GM12865 (cell line): ENCODE results near the gene HIBADH.
"Not testable (repeated sequence)": the region's sequence is repeated elsewhere in the genome, so short reads cannot be mapped to it uniquely, and the experiment has no call there.

Experiments
- DNase-seq: peaks from one replicate; pipeline ENCODE4 v3.0.0; 2010; ENCODE audit warnings: low read depth
- H3K4me3 ChIP-seq: 2 replicates; pipeline ENCODE4 v1.5.1; 2011; ENCODE audit warnings: mild to moderate bottlenecking, low read depth, low read length, control low read depth
- TF ChIP-seq, protein P1 (sequence below): IDR thresholded peaks from 2 replicates; pipeline ENCODE4 v1.5.1; 2011; ENCODE audit warnings: low read length, control low read depth, low read depth, inconsistent platforms; ENCODE audit not compliant: insufficient read depth; ENCODE audit errors: missing control alignments

Gene HIBADH

DNA sequence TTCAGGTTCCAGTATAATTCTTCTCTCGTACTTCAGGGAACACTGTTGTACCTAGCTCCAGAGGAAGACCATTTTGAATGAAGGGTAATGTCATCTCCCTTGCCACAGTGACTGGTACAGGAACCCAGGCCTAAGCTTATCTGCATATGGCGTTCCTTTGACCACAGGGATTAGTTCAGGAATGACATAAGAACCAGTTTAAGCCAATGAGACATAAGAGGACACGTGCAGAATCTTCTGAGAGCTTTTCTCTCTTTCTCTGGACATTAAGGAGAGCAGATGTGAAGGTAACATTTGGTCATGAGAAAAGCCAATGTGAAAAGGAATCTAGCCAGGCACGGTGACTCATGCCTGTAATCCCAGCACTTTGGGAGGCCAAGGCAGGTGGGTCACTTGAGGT lies 21.8 kb upstream of the HIBADH start:
- TF ChIP-seq, protein P1, sequence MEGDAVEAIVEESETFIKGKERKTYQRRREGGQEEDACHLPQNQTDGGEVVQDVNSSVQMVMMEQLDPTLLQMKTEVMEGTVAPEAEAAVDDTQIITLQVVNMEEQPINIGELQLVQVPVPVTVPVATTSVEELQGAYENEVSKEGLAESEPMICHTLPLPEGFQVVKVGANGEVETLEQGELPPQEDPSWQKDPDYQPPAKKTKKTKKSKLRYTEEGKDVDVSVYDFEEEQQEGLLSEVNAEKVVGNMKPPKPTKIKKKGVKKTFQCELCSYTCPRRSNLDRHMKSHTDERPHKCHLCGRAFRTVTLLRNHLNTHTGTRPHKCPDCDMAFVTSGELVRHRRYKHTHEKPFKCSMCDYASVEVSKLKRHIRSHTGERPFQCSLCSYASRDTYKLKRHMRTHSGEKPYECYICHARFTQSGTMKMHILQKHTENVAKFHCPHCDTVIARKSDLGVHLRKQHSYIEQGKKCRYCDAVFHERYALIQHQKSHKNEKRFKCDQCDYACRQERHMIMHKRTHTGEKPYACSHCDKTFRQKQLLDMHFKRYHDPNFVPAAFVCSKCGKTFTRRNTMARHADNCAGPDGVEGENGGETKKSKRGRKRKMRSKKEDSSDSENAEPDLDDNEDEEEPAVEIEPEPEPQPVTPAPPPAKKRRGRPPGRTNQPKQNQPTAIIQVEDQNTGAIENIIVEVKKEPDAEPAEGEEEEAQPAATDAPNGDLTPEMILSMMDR: no peak
- H3K4me3 ChIP-seq: no peak overlapping the region
- DNase-seq: no peak

DNA sequence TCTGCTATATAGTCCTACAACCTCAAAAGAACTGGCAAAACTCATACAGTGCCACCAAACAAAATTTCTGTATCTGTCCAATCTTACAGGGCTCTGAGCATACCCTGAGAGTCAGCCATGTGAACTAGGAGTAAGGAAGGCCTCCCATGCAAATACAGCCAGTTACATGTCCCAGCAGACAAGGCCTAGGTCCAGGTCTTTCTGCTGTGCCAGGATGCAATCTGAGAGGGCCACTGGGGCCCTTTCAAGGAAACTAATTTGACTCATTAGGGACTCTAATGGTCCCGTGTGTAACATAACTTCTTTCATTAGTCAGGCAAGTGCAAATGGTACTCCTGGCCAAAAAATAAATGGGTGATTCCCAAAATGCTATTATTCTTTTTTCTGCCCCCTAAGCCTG lies 17.9 kb upstream of the HIBADH start:
- TF ChIP-seq, protein P1: no peak
- DNase-seq: no peak
- H3K4me3 ChIP-seq: no peak overlapping the region

DNA sequence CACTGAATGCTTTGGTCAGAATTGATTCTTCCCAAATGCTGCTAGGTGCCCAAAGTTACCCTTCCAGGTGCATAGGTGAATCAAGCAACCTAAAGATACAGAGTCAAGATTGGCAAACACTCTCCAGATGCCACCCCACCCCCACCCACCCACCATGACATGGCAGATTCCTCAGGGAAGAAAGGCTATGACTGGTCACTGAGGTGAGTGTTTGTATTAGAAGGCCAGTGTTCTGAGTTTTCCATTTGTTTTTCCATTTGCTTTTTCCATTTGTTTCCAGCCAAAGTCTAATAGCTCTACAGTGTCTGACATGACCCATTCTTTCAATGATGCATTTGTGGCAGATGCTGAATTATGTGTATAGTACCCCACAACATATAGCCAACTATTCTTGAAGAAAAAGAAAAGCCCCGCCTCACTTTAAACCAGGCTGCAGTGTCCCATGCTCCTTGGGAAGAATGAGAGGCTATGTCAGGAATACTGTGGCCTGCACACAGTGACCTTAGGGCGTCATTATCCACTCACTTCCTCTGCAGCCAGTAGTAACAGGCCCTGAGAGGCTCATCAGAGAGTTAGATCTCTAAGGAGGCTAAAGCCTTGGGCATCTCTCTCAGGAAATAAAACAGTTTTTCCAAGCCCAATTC lies 16.1 kb upstream of the HIBADH start:
- H3K4me3 ChIP-seq: no peak overlapping the region
- DNase-seq: no peak
- TF ChIP-seq, protein P1: no peak

DNA sequence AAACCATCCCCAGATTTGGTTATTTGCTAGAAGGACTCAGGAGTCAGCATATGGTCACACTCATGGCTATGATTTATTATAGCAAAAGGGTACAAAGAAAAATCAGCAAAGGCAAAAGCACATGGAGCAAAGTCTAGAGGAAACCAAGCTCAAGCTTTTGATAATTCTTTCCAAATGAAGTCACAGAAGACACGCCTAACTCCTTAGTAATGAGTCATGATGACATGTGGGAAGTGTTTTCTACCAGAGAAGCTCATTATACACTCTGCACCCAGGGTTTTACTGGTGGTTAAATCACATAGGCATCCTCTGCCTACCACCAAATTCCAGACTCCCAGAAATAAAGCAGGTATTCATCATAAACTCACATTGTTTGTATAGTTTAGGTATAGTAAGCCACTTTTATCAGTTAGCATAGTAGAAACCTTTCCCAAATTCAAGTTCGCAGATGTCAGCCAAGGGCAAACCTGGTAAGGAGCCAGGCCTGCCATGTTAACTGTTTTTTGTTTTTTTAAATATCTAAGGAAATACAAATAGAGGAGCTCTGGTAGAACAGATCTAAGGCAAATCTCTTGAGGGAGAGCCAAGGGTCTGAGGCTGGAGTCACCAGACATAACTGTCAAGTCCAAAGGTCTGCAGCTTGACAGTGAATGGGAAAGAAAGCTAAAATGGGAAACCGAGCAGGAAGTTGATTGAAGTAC lies 15.4 kb upstream of the HIBADH start:
- H3K4me3 ChIP-seq: no peak overlapping the region
- TF ChIP-seq, protein P1: no peak
- no peak for DNase-seq

DNA sequence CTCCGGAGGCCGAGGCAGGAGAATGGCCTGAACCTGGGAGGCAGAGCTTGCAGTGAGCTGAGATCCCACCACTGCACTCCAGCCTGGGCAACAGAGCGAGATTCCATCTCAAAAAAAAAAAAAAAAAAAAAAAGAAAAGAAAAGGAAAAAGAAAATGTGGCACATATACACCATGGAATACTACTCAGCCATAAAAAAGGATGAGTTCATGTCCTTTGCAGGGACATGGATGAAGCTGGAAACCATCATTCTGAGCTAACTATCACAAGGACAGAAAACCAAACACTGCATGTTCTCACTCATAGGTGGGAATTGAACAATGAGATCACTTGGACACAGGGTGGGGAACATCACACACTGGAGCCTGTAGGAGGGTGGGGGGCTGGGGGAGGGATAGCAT lies 11.4 kb upstream of the HIBADH start:
- DNase-seq, H3K4me3 ChIP-seq: not testable (repeated sequence)

DNA sequence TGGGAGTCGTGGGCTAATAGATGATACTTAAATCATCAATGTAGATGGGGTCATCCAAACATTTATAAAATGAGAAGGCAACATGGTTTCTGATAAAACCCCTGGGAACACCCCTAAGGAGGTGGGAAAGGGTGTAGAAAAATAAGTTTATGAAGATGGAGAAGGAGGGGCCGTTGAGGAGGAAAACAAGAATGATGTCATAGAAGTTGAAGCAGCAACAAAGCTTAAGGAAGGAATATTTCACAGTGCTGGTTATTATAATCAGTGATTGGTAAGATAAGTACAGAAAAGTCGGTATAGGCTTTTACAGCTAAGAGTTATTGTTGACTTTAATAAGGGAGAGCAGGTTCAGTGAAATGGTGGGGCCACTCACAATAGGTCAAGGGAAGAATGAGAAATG lies 9.0 kb upstream of the HIBADH start:
- H3K4me3 ChIP-seq: no peak overlapping the region
- no peak for DNase-seq
- TF ChIP-seq, protein P1: no peak

DNA sequence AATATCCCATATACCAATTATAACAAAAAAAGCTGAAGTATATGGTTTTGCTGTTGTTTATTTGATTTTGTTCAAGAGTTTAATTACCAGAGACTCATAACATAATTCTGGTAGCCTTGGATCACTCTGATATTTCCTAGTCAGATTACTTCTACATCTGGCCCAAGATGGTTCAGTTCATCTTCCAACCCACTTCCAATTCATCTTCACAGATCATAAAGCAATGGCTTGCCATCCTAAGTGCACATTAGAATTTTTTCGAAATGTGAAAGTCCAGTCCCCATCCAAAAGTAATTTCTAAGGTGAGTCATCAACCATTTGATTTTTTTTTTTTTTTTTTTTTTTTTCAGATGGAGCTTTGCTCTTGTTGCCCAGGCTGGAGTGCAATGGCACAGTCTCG lies 8.0 kb upstream of the HIBADH start:
- DNase-seq: no peak
- TF ChIP-seq, protein P1: no peak

More for the DNA sequence above, 8.0 kb upstream of the HIBADH start:
- H3K4me3 ChIP-seq: no peak overlapping the region
